RWPE1 (cell line): ENCODE results near the gene MAP4K5.

Experiments used
- CTCF ChIA-PET: fragments of 350-600 bp; sonication (Branson Sonifier 250); formaldehyde crosslinking; extraction: SDS; loops from one replicate; lab custom pipeline; 2021; lab: Yijun Ruan, JAX
- POLR2A ChIA-PET: fragments of 400-600 bp; formaldehyde crosslinking; extraction: SDS; loops from one replicate; lab custom pipeline; 2020; ENCODE audit warnings: antibody characterized with exemption; ENCODE audit not compliant: low non-redundant PET; lab: Yijun Ruan, JAX
- DNase-seq: peaks from one replicate; pipeline ENCODE4 v3.0.0; 2012; ENCODE audit warnings: low spot score
- H3K27ac ChIP-seq: fragments of 450-650 bp; 2 replicates; pipeline ENCODE4 v1.5.1; 2017
- CTCF ChIP-seq: fragments of 450-650 bp; conservative IDR thresholded peaks from 2 replicates; pipeline ENCODE4 v1.5.1; 2017; ENCODE audit warnings: low read depth, mild to moderate bottlenecking

The MAP4K5 gene

GRCh38 chr14:50421499-50421898 is 110.9 kb downstream of the MAP4K5 start:
- POLR2A ChIA-PET, result no interaction called here
- DNase-seq, result no peak
- CTCF ChIA-PET, result interaction anchor here (0.6 kb wide), 1 partner anchor 352 kb away, joined by 3 read pairs; no protein-coding TSS in a partner anchor
- no peak overlapping the region for H3K27ac ChIP-seq
- TF ChIP-seq CTCF, result no peak

- DNase-seq, result no peak
- CTCF ChIA-PET, result no interaction called here
- no peak for TF ChIP-seq CTCF
- no peak overlapping the region for H3K27ac ChIP-seq
- POLR2A ChIA-PET, result no interaction called here
Measured at GRCh38 chr14:50417853-50418252, 114.5 kb downstream of the MAP4K5 start.

GRCh38 chr14:50410921-50411320 is 121.4 kb downstream of the MAP4K5 start:
- TF ChIP-seq CTCF, result no peak
- POLR2A ChIA-PET, result no interaction called here
- CTCF ChIA-PET, result no interaction called here
- DNase-seq, result no peak
- no peak overlapping the region for H3K27ac ChIP-seq

GRCh38 chr14:50410071-50410470 is 122.3 kb downstream of the MAP4K5 start:
- CTCF ChIA-PET, result interaction anchor here (0.6 kb wide), 1 partner anchor 201 kb away, joined by 3 read pairs; no protein-coding TSS in a partner anchor
- TF ChIP-seq CTCF, result no peak
- POLR2A ChIA-PET, result no interaction called here
- no peak for DNase-seq
- no peak overlapping the region for H3K27ac ChIP-seq

- ChIA-PET POLR2A (no interaction called here), CTCF (no interaction called here)
Measured at GRCh38 chr14:50407111-50407812, 125.1 kb downstream of the MAP4K5 start.

GRCh38 chr14:50403419-50403818 is 128.9 kb downstream of the MAP4K5 start:
- no peak for TF ChIP-seq CTCF
- CTCF ChIA-PET, result no interaction called here
- DNase-seq, result no peak

More at GRCh38 chr14:50407111-50407812, 125.1 kb downstream of the MAP4K5 start:
- H3K27ac ChIP-seq, result no peak overlapping the region
- DNase-seq, result no peak
- no peak for TF ChIP-seq CTCF

More at GRCh38 chr14:50403419-50403818, 128.9 kb downstream of the MAP4K5 start:
- POLR2A ChIA-PET, result no interaction called here
- H3K27ac ChIP-seq, result no peak overlapping the region
